ENCODE results near the gene PDE7B.

GRCh38 chr6:135819665-135820064 lies 31.8 kb upstream of the PDE7B start:
- no peak for TF ChIP-seq CTCF (CRISPR knock-in tag; IDR thresholded peaks at IDR 0.05)
- no peak for TF ChIP-seq KAT7 (CRISPR knock-in tag; IDR thresholded peaks at IDR 0.05; ENCODE audit: borderline replicate concordance)
- TF ChIP-seq RXRA (CRISPR knock-in tag; IDR thresholded peaks at IDR 0.05) = no peak
- no peak for TF ChIP-seq NCOA2 (CRISPR knock-in tag; IDR thresholded peaks at IDR 0.05)
- TF ChIP-seq BCLAF1 (IDR thresholded peaks at IDR 0.05) = no peak
